Measurements from ENCODE around the gene GNB1. TPM values are rescaled to one million over a fixed set of nuclear protein-coding genes. Genes with fewer than 3 reads are reported as not detected.

The GNB1 gene
- total RNA-seq, 1 experiment from 2014 or later: 400 TPM

DNA sequence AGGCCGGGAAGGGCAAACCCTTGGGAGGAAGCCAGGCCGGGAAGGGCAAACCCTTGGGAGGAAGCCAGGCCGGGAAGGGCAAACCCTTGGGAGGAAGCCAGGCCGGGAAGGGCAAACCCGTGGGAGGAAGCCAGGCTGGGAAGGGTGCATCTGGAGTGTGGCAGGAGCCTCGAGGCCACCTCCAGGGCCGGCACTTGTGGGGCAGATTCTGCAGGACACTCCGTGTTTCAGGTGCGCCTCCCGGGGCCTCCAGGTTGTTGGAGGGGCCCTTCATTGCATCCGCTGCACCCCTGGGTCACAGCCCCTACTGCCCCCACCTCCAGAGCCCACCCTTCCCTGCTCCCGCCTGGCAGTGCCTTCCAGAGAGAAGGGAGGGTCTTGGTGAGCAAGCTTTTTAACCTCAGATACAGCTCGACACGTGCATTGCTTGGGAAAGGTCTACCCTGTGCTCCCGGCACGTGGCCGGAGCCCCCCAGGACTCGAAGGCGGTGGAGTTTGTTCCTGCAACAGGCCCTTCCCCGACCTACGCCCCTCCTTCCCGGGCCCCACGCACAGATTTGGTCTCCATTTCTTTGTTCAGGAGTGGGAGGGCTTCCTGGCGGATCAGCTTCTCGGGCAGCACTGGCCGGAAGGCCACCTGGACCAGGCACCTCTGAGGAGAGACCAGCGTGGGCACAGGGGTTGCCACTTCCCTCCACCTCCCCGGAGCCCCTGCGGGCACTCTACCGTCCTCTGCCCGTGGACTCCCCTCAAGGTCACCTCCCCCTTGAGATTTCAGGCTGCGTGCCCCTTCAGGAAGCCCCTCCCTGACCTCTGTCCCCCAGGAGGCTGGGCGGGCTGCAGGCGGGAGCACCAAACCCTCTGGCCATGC lies 37.6 kb upstream of the GNB1 start:
- H3K27me3 ChIP-seq (ENCODE audit: insufficient read depth, low read length): no peaks in the 10 kb centered on the region
- H3K9me3 Mint-ChIP-seq: peaks cover 6 to 7% of the 10 kb centered on the region in 2 experiments; a peak in 3 of 5 replicates
- no peak overlapping the region for H2BK120ac ChIP-seq (ENCODE audit: low read depth, low read length, poor library complexity, severe bottlenecking)
- no peak overlapping the region for H3K9ac ChIP-seq (ENCODE audit: extremely low read depth, insufficient read length, low read length)
- H2BK15ac ChIP-seq (ENCODE audit: low read depth, low read length): no peak overlapping the region
- no peak overlapping the region for H3K27ac Mint-ChIP-seq
- H3T11ph ChIP-seq (ENCODE audit: low read length): no peak overlapping the region
- H3K4me3 Mint-ChIP-seq: no peak overlapping the region
- no peak overlapping the region; the same call in 1 of the 2 replicates for H3K14ac ChIP-seq (ENCODE audit: insufficient read depth, low read length)
- no peak overlapping the region for H2AFZ ChIP-seq (ENCODE audit: low read length)
- no peak overlapping the region for H3K56ac ChIP-seq (ENCODE audit: insufficient read length, low read depth, low read length)
- H3K79me1 ChIP-seq (ENCODE audit: insufficient read depth, low read depth, low read length, poor library complexity, severe bottlenecking): no peaks in the 10 kb centered on the region
- H4K5ac ChIP-seq (ENCODE audit: insufficient read length, low read depth, low read length): no peak overlapping the region
- H3K4me1 ChIP-seq (ENCODE audit: insufficient read depth, low read length): no peaks in the 10 kb centered on the region
- H3K4me1 Mint-ChIP-seq: peaks cover 0 to 4% of the 10 kb centered on the region in 2 experiments; a peak in 2 of 4 replicates
- no peak overlapping the region for H4K91ac ChIP-seq (ENCODE audit: insufficient read length, low read depth, low read length)
- no peak overlapping the region for H4K8ac ChIP-seq (replicated peaks; ENCODE audit: insufficient read length, low read depth, low read length)
- DNase-seq: no peak
- no peak overlapping the region for H2BK20ac ChIP-seq (ENCODE audit: low read depth, low read length, poor library complexity, severe bottlenecking)
- TF ChIP-seq, protein P1, sequence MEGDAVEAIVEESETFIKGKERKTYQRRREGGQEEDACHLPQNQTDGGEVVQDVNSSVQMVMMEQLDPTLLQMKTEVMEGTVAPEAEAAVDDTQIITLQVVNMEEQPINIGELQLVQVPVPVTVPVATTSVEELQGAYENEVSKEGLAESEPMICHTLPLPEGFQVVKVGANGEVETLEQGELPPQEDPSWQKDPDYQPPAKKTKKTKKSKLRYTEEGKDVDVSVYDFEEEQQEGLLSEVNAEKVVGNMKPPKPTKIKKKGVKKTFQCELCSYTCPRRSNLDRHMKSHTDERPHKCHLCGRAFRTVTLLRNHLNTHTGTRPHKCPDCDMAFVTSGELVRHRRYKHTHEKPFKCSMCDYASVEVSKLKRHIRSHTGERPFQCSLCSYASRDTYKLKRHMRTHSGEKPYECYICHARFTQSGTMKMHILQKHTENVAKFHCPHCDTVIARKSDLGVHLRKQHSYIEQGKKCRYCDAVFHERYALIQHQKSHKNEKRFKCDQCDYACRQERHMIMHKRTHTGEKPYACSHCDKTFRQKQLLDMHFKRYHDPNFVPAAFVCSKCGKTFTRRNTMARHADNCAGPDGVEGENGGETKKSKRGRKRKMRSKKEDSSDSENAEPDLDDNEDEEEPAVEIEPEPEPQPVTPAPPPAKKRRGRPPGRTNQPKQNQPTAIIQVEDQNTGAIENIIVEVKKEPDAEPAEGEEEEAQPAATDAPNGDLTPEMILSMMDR (conservative IDR thresholded peaks at IDR 0.05): no peak
- no peaks in the 10 kb centered on the region for H3K9me3 ChIP-seq (ENCODE audit: control insufficient read depth, low read depth, low read length)
- H3K27ac ChIP-seq (ENCODE audit: insufficient read length, low read depth, low read length): no peak overlapping the region
- H2AK5ac ChIP-seq (ENCODE audit: insufficient read length, low read length): no peak overlapping the region
- no peak overlapping the region for H3K18ac ChIP-seq (ENCODE audit: insufficient read length, low read depth, low read length)
- no peak overlapping the region for H3K4me2 ChIP-seq (ENCODE audit: insufficient read depth, insufficient read length, low read length)
- no peak overlapping the region for H3K4ac ChIP-seq (ENCODE audit: low read depth, low read length)
- no peaks in the 10 kb centered on the region for H4K20me1 ChIP-seq (ENCODE audit: control insufficient read depth, insufficient read depth, insufficient read length)
- H3K36me3 Mint-ChIP-seq (ENCODE audit: insufficient read depth in 1 of 3, low read depth in 3 of 3): no peaks in the 10 kb centered on the region; a peak in 1 of 7 replicates
- no peaks in the 10 kb centered on the region for H3K79me2 ChIP-seq (ENCODE audit: insufficient read depth, low read length)
- H2BK5ac ChIP-seq (ENCODE audit: insufficient read length, low read length): no peak overlapping the region
- H3K27me3 Mint-ChIP-seq (ENCODE audit: low read depth): peaks cover 4% of the 10 kb centered on the region
- WGBS (ENCODE audit: extremely low coverage, insufficient read length, low lambda C conversion rate): no CpG with 5 or more reads among the region's 34 CpGs
- H2BK12ac ChIP-seq (ENCODE audit: insufficient read length, low read depth, low read length): no peak overlapping the region
- no peaks in the 10 kb centered on the region for H3K23me2 ChIP-seq (ENCODE audit: insufficient read length, low read depth, low read length, poor library complexity, severe bottlenecking)
- no peak overlapping the region for H3K23ac ChIP-seq (ENCODE audit: insufficient read length, low read depth, low read length)

Data from H9 (cell line).